Common myeloid progenitor, CD34-positive (primary cell): ENCODE results near the gene CTAG2.
"Not testable (repeated sequence)": the region's sequence is repeated elsewhere in the genome, so short reads cannot be mapped to it uniquely, and the experiment has no call there.

Experiments used
- CTCF ChIA-PET: fragments of 350-600 bp; sonication (Branson Sonifier 250); formaldehyde crosslinking; loops from one replicate; lab custom pipeline; 2021; ENCODE audit warnings: antibody characterized with exemption; lab: Charles Lee
- POLR2A ChIA-PET: fragments of 350-600 bp; sonication (Branson Sonifier 250); formaldehyde crosslinking; loops from one replicate; lab custom pipeline; 2021; ENCODE audit warnings: antibody characterized with exemption; lab: Charles Lee
- DNase-seq, 3 donors: peaks; one replicate each; pipeline versions ENCODE4 v3.0.0 to v3.0.0-alpha.2; 2013
- H3K27ac ChIP-seq, 2 experiments: 1 replicate in 1 of 2; 2 replicates in 1 of 2; pipeline ENCODE4 v1.7.0; 2013; ENCODE audit warnings: inconsistent platforms in 2 of 2, low read length in 2 of 2, mild to moderate bottlenecking in 2 of 2, low read depth in 1 of 2, moderate library complexity in 1 of 2; ENCODE audit not compliant: severe bottlenecking in 2 of 2, insufficient read depth in 1 of 2, poor library complexity in 1 of 2
- H3K27me3 ChIP-seq, 5 experiments: replicated peaks in 2 of 5; 1 replicate in 3 of 5; 2 replicates in 2 of 5; pipeline versions ENCODE4 v1.6.1 to v1.7.0; 2013; ENCODE audit warnings: low read length in 4 of 5, mild to moderate bottlenecking in 2 of 5, moderate library complexity in 2 of 5, inconsistent platforms in 1 of 5; ENCODE audit not compliant: insufficient read depth in 5 of 5, control insufficient read depth in 4 of 5
- H3K36me3 ChIP-seq, 4 experiments: 1 replicate in 2 of 4; 2 replicates in 2 of 4; pipeline versions ENCODE4 v1.6.1 to v1.7.0; 2013; ENCODE audit warnings: low read length in 3 of 4, control low read depth in 1 of 4, mild to moderate bottlenecking in 1 of 4; ENCODE audit not compliant: control insufficient read depth in 4 of 4, insufficient read depth in 4 of 4
- H3K4me1 ChIP-seq, 4 experiments: 1 replicate in 3 of 4; 2 replicates in 1 of 4; pipeline versions ENCODE4 v1.6.1 to v1.7.1; 2013; ENCODE audit warnings: low read length in 3 of 4, mild to moderate bottlenecking in 3 of 4, control low read depth in 1 of 4, inconsistent platforms in 1 of 4, moderate library complexity in 1 of 4; ENCODE audit not compliant: control insufficient read depth in 4 of 4, insufficient read depth in 4 of 4; ENCODE audit errors: control extremely low read depth in 1 of 4
- H3K4me3 ChIP-seq, 7 experiments: 1 replicate in 4 of 7; 2 replicates in 3 of 7; pipeline versions ENCODE4 v1.5.1 to v1.7.0; 2013; ENCODE audit warnings: mild to moderate bottlenecking in 7 of 7, low read length in 6 of 7, moderate library complexity in 6 of 7, inconsistent platforms in 2 of 7, low read depth in 2 of 7, control low read depth in 1 of 7; ENCODE audit not compliant: insufficient read depth in 4 of 7, control insufficient read depth in 1 of 7; ENCODE audit errors: extremely low read depth in 1 of 7
- H3K9me3 ChIP-seq, 5 experiments: 1 replicate in 4 of 5; 2 replicates in 1 of 5; pipeline versions ENCODE4 v1.6.1 to v1.7.1; 2013; ENCODE audit warnings: low read length in 4 of 5, mild to moderate bottlenecking in 2 of 5, inconsistent platforms in 1 of 5, low read depth in 1 of 5, moderate library complexity in 1 of 5; ENCODE audit not compliant: control insufficient read depth in 4 of 5, insufficient read depth in 2 of 5; ENCODE audit errors: control extremely low read depth in 1 of 5
- WGBS: methylation state at CpG from one replicate; pipeline ENCODE4 v1.1.5; 2013; ENCODE audit not compliant: insufficient coverage; 5-methylcytosine and 5-hydroxymethylcytosine counted together

The CTAG2 gene

DNA sequence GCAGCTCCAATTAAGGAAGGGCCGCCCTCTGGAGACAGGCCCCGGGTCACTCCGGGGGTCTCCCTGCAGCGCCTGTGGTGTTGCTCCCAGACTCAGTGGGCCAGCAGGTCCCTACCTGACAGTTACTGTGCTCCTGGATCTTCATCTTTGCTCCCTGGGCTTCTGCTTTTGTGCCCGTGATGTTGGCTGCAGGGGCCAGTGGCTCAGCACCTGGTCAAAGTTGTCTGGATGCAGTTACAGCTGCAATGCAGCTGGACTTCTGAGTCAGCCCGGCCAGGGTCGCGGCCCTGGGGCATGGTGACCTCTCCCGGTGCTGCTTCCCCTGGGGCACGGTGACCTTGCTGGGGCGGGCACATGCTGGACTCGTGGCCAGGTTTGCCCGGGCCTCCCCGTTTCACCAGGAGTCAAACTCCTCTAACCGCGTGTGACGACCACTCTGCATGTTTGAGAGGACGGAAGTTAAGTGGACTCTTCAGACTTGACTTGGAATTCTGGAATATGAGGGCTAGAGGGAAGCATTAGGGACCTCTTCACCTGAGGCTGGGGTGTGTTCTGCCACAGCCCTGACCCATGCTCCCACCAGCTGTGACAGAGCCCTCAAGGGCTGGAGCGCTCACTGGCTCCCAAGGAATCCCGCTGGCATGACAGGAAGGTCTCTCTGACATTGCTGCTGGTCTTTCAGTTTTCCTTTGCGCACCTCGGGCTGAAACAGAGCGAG lies 3.7 kb downstream of the CTAG2 start:
- no peak overlapping the region for H3K4me3 ChIP-seq

DNA sequence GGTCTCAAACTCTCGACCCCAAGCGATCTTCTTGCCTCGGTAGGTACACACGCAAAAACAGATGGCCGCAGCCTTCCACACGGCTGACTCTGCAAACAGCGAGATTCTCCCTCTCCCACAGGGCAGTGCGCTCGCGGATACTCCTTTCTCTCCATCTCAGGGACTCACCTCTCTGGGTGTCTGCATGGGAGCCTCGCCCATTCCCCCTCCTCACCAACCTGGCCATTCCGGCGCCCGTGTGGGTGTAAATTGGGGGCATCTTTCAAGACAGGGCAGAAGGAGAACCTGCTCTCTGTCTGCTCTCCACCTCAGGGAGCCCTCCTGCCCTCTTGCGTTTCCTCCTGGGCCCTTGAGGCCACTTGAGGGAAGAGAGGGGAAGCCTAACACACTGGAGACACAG lies 4.4 kb downstream of the CTAG2 start:
- no peak for DNase-seq
- ChIA-PET CTCF (no interaction called here), POLR2A (no interaction called here)
- Histone ChIP-seq H3K27me3 (no peaks in the 10 kb centered on the region), H3K9me3 (no peaks in the 10 kb centered on the region), H3K4me1 (peaks cover 0 to 4% (median 3%) of the 10 kb centered on the region in 4 experiments), H3K36me3 (no peaks in the 10 kb centered on the region), H3K4me3 (no peak overlapping the region), H3K27ac (no peak overlapping the region)
- 91% methylated on average over 7 of the region's 15 CpGs for WGBS

More for the DNA sequence above, 3.7 kb downstream of the CTAG2 start:
- Histone ChIP-seq H3K4me1 (peaks cover 0 to 4% (median 3%) of the 10 kb centered on the region in 4 experiments), H3K27ac (no peak overlapping the region), H3K36me3 (no peaks in the 10 kb centered on the region), H3K27me3 (no peaks in the 10 kb centered on the region), H3K9me3 (no peaks in the 10 kb centered on the region)
- CTCF ChIA-PET = no interaction called here
- POLR2A ChIA-PET = no interaction called here
- DNase-seq = no peak
- WGBS = 92% methylated on average over 22 of the region's 23 CpGs

- H3K27me3 ChIP-seq, H3K27ac ChIP-seq, H3K9me3 ChIP-seq, H3K4me3 ChIP-seq, H3K4me1 ChIP-seq, CTCF ChIA-PET, H3K36me3 ChIP-seq, DNase-seq, POLR2A ChIA-PET: not testable (repeated sequence)
- WGBS = no CpG with 5 or more reads among the region's 24 CpGs
These were observed 7.5 kb downstream of the CTAG2 start for GRCh38 chrX:154645745-154646378.

- H3K36me3 ChIP-seq, H3K27ac ChIP-seq, CTCF ChIA-PET, POLR2A ChIA-PET, H3K4me3 ChIP-seq, H3K9me3 ChIP-seq, H3K27me3 ChIP-seq, H3K4me1 ChIP-seq, DNase-seq: not testable (repeated sequence)
- no CpG with 5 or more reads among the region's 31 CpGs for WGBS
These were observed 9.7 kb downstream of the CTAG2 start for GRCh38 chrX:154643708-154644107.

DNA sequence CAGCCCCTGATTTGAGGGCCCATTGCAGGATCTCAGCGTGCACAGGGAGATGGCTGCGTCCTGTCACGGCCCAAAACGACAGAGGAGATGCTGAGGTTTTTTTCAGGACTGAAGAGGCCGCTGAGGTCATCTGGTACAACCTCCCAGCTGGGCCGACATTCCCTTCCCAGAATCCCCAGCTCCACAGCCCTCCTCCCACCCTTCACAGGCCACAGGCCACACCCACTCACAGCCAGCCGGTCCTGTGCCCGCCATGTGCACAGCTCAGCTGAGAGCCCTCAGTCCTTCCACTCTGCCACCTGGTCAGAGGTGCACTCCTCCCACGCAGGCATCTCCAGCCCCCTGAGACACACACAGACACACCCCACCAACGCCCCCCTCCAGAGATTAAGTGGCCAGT lies 11.6 kb downstream of the CTAG2 start:
- H3K4me3 ChIP-seq, POLR2A ChIA-PET, H3K27me3 ChIP-seq, H3K4me1 ChIP-seq, H3K36me3 ChIP-seq, H3K9me3 ChIP-seq, H3K27ac ChIP-seq, DNase-seq, CTCF ChIA-PET: not testable (repeated sequence)
- WGBS = no CpG with 5 or more reads among the region's 10 CpGs

DNA sequence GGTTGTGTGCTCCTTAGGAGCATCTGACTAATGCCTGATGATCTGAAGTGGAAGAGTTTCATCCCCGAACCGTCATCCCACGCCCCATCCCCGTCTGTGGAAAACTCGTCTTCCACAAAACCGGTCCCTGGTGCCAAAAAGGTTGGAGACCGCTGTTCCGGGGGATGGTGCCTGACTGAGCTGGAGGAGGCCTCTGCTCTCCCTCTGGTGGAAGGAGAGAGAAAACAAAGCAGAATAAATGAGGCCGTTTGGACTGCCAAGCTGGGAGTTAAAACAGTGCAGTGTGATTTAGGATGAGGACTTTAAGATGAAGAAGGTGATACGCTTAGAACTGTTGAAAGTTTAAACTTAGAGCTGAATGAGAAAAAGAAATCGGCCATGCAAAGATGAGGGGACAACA lies 19.7 kb downstream of the CTAG2 start:
- H3K4me3 ChIP-seq, H3K36me3 ChIP-seq, CTCF ChIA-PET, H3K4me1 ChIP-seq, POLR2A ChIA-PET, DNase-seq, H3K27me3 ChIP-seq, H3K27ac ChIP-seq, H3K9me3 ChIP-seq: not testable (repeated sequence)
- no CpG with 5 or more reads among the region's 11 CpGs for WGBS

DNA sequence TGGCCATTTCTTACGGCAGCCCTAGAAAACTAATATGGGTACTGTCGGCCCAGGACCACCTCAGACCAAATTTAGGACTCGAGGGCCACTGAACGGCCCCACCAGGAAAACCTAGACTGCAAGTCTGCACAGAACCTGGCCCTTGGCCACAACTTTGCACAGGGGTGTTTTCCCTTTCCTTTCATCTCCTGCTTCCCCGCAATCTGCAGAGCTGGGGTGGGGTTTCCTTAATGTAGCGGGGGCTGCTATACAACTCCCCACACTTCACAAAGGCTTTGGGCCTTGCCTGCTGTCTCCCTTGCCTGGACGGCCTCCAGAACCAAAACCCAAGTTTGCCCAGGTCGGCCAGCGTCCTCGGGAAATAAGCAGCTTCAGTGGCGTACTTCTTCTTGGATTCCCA lies 22.4 kb downstream of the CTAG2 start:
- POLR2A ChIA-PET = not testable (repeated sequence)
- no CpG with 5 or more reads among the region's 11 CpGs for WGBS

More for the DNA sequence above, 22.4 kb downstream of the CTAG2 start:
- H3K27ac ChIP-seq, H3K27me3 ChIP-seq, H3K36me3 ChIP-seq, CTCF ChIA-PET, H3K9me3 ChIP-seq, DNase-seq, H3K4me3 ChIP-seq, H3K4me1 ChIP-seq: not testable (repeated sequence)
